A549 (cell line): ENCODE results near the gene CHID1.
A peak's percentile ranks its signal among the peaks of the same experiment; 100 is the strongest.

Experiments used
- EHMT2 ChIP-seq: fragments of 200-600 bp; sonication (generic); IDR thresholded peaks from 2 replicates; pipeline ENCODE4 v1.6.1; 2016; ENCODE audit warnings: antibody characterized with exemption, low read depth, mild to moderate bottlenecking, moderate library complexity
- POLR2A ChIP-seq: IDR thresholded peaks from 2 replicates; pipeline ENCODE4 v1.6.1; 2012; ENCODE audit warnings: mild to moderate bottlenecking, low read length
- RNF2 ChIP-seq: fragments of 200-600 bp; sonication (generic); IDR thresholded peaks from 2 replicates; pipeline ENCODE4 v1.6.1; 2016; ENCODE audit warnings: low read depth, mild to moderate bottlenecking, antibody characterized with exemption, moderate library complexity, borderline replicate concordance

DNA sequence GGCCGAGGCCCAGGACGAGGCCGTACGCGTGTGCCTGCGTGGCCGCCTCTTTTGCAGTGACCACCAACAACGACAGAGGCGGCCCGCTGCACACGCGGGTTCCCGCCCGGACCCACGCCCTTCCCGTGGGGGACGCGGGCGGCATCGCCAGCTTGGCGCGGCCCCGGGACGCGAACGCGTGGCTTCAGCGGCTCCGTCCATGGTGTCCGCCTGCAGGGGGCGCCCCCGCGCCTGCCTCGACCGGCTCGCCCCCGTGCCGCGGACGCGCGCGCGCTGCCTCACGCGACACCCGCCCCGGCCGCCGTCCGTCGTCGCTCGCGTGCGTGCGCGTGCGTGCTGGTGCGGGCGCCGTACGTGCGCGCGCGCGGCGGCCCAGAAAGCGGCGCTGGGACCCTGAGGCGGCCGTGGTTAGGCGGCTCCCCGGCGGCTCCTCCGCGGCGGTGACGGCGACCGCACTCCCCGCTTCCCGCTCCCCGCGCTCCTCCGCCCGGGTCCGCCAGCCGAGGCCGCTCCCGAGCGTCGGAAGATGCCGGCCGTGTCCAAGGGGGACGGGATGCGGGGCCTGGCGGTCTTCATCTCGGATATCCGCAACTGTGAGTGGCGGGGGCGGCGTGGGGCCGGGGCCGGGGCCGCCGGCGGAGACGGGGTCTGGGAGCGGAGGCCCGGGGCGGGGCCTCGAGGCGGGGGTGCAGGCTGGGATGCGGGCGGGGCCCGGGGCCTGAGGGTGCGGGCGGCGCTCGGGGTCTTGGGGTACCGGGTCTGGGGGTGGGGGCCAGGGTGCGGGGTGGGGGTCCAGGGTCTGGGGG lies 15.1 kb upstream of the CHID1 start, which contains the start of gene AP2A2:
- TF ChIP-seq EHMT2, result no peak
- TF ChIP-seq POLR2A, result peak; percentile 84
- TF ChIP-seq RNF2, result no peak
